Inflammatory macrophage treated with lipopolysaccharide for 1 hour (primary cell): Measurements from ENCODE around the gene CTSG.
A peak's percentile ranks its signal among the peaks of the same experiment; 100 is the strongest.
"Not testable (repeated sequence)": the region's sequence is repeated elsewhere in the genome, so short reads cannot be mapped to it uniquely, and the experiment has no call there.

Experiments used
- DNase-seq, 2 donors: peaks; one replicate each; pipeline ENCODE4 v3.0.0-alpha.2; 2020 to 2022

The CTSG gene

DNA sequence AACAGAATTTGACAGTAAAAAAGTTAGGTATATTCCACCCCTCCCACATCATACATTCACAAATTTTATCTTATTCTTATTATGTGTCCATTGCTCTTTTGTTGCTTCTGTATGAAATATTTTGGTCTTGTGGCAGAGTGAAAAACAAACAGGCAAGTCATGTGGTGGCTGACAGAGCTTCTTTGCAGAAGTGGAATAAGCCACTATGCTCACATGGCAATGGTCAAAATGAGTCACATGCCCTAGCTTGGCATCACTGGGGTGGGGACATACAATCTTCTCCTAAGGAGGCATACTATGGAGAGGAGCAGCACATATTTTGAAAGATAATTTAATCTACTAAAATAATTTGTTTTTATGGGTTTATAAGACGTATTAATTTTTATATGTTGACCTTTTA is 40.3 kb downstream of the CTSG start:
- DNase-seq, result peak; percentile 52 to 60

DNA sequence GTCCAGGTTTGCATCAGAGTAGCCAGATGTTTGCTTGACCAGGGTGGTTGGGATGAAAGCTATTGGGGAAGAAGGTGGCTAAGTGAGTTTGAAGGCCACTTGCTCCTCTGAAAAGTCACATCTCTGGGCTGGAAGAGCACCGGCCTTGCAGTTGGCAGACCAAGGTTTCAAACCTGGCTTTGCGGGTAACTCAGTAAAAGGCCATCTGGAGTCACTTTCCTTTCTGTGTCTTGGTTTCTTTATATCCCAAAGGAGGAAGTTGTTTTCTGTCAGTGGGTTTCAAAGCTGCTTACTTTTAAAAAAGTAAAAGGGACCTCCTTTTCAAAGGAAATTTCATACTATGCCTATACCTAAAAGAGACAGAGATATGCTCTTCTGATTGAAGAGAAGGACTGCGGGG is 41.8 kb downstream of the CTSG start:
- peak in 1 of 2 donors; percentile 2 for DNase-seq

DNA sequence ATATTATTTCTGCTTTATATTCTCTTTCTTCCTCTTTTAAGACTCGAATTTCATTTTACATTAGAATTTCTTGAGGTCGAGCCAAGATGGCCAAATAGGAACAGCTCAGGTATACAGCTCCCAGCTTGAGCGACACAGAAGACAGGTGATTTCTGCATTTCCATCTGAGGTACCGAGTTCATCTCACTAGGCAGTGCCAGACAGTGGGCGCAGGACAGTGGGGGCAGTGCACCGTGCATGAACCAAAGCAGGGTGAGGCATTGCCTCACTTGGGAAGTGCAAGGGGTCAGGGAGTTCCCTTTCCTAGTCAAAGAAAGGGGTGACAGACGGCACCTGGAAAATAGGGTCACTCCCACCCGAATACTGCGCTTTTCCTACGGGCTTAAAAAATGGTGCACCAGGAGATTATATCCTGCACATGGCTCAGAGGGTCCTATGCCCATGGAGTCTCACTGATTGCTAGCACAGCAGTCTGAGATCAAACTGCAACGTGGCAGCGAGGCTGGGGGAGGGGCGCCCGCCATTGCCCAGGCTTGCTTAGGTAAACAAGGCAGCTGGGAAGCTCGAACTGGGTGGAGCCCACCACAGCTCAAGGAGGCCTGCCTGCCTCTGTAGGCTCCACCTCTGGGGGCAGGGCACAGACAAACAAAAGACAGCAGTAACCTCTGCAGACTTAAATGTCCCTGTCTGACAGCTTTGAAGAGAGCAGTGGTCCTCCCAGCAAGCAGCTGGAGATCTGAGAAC is 50.0 kb downstream of the CTSG start:
- DNase-seq, result not testable (repeated sequence)
